GM12878 (cell line): ENCODE measurements around the gene C1QTNF12. TPM values are rescaled to one million over a fixed set of nuclear protein-coding genes. Genes with fewer than 3 reads are reported as not detected.

Experiments used
- ATAC-seq: fragments of 200-7000 bp; cut with Tn5 transposase; 3 replicates; pipeline ENCODE4 v1.9.1; 2020; ENCODE audit warnings: mild to moderate bottlenecking, moderate library complexity
- BruUV-seq: library from RNA; stranded (reverse); fragments of 400-500 nt; replicated peaks from 2 replicates; lab custom pipeline; 2021; lab: Mats Ljungman, UMichigan
- CTCF ChIA-PET: fragments of 300-600 bp; sonication (Branson Sonifier 250); formaldehyde crosslinking; extraction: SDS; loops from one replicate; lab custom pipeline; 2021; ENCODE audit warnings: inconsistent platforms; lab: Yijun Ruan, JAX
- POLR2A ChIA-PET: fragments of 350-600 bp; formaldehyde crosslinking; extraction: SDS; loops from one replicate; lab custom pipeline; 2021; ENCODE audit warnings: inconsistent platforms; lab: Charles Lee
- RAD21 ChIA-PET: fragments of 300-600 bp; sonication (Branson Sonifier 250); formaldehyde crosslinking; loops from one replicate; lab custom pipeline; 2023; ENCODE audit warnings: antibody characterized with exemption; ENCODE audit not compliant: unreplicated experiment; lab: Charles Lee
- SMC1A ChIA-PET: fragments of 300-600 bp; sonication (Branson Sonifier 250); formaldehyde crosslinking; loops from one replicate; lab custom pipeline; 2023; ENCODE audit not compliant: unreplicated experiment, uncharacterized antibody; lab: Charles Lee
- DNase-seq: peaks from one replicate; pipeline ENCODE4 v3.0.0-alpha.2; 2011; ENCODE audit warnings: low read depth, low spot score
- FAIRE-seq: peaks from 3 replicates; lab custom pipeline; 2011; peaks lifted over from hg19 to GRCh38; lab: Jason Lieb, UNC
- H2AFZ ChIP-seq: 2 replicates; pipeline ENCODE4 v1.6.0; 2011; ENCODE audit warnings: low read depth, low read length, control low read depth; ENCODE audit not compliant: control insufficient read depth
- H3K27ac ChIP-seq: 2 replicates; pipeline ENCODE4 v1.5.1; 2011; ENCODE audit warnings: control low read depth; ENCODE audit not compliant: control insufficient read depth, insufficient read depth
- H3K27me3 ChIP-seq, 2 experiments: replicated peaks in 1 of 2; 2 replicates each; pipeline versions ENCODE4 v1.6.0 to v1.6.1; 2011; ENCODE audit warnings: low read length in 1 of 2; ENCODE audit not compliant: control insufficient read depth in 2 of 2, insufficient read depth in 2 of 2
- H3K36me3 ChIP-seq, 2 experiments: 2 replicates each; pipeline ENCODE4 v1.5.1; 2011; ENCODE audit warnings: low read length in 1 of 2; ENCODE audit not compliant: control insufficient read depth in 2 of 2, insufficient read depth in 2 of 2
- H3K4me1 ChIP-seq: 2 replicates; pipeline ENCODE4 v1.6.1; 2011; ENCODE audit warnings: mild to moderate bottlenecking, low read length, moderate library complexity, mixed read lengths; ENCODE audit not compliant: control insufficient read depth, insufficient read depth
- H3K4me2 ChIP-seq: 2 replicates; pipeline ENCODE4 v1.6.0; 2011; ENCODE audit warnings: control low read depth; ENCODE audit not compliant: control insufficient read depth, insufficient read depth
- H3K4me3 ChIP-seq: fragments of 200-600 bp; sonication (generic); 2 replicates; pipeline ENCODE4 v1.5.1; 2016
- H3K79me2 ChIP-seq: 2 replicates; pipeline ENCODE4 v1.6.0; 2011; ENCODE audit warnings: low read length; ENCODE audit not compliant: control insufficient read depth, insufficient read depth
- H3K9ac ChIP-seq: 2 replicates; pipeline ENCODE4 v1.8.0; 2011; ENCODE audit warnings: low read length, control low read depth, mixed read lengths; ENCODE audit not compliant: control insufficient read depth, insufficient read depth
- H3K9me3 ChIP-seq: replicated peaks from 3 replicates; pipeline ENCODE4 v1.5.1; 2011; ENCODE audit warnings: mild to moderate bottlenecking, low read length; ENCODE audit not compliant: control insufficient read depth, insufficient read depth
- H4K20me1 ChIP-seq: 2 replicates; pipeline ENCODE4 v1.6.0; 2011; ENCODE audit not compliant: control insufficient read depth, insufficient read depth
- BMI1 ChIP-seq: fragments of 450-650 bp; IDR thresholded peaks from 2 replicates; pipeline ENCODE4 v1.6.1; 2016; ENCODE audit warnings: mild to moderate bottlenecking, moderate library complexity, borderline replicate concordance
- ELK1 ChIP-seq: IDR thresholded peaks from 2 replicates; pipeline ENCODE4 v1.6.1; 2012; ENCODE audit warnings: low read depth, low read length, improper control_type of control experiment
- HDAC6 ChIP-seq: fragments of 200-600 bp; sonication (generic); IDR thresholded peaks from one replicate; pipeline ENCODE4 v1.8.0; 2017; ENCODE audit warnings: antibody characterized with exemption; ENCODE audit not compliant: unreplicated experiment
- NFXL1 ChIP-seq: fragments of 450-650 bp; IDR thresholded peaks from 2 replicates; pipeline ENCODE4 v1.6.1; 2017; ENCODE audit warnings: antibody characterized with exemption, mild to moderate bottlenecking, borderline replicate concordance
- STAT1 ChIP-seq: fragments of 450-650 bp; conservative IDR thresholded peaks from 2 replicates; pipeline ENCODE4 v1.6.1; 2014; ENCODE audit warnings: antibody characterized with exemption, mild to moderate bottlenecking
- USF2 ChIP-seq: IDR thresholded peaks from 2 replicates; pipeline ENCODE4 v1.6.1; 2011; ENCODE audit warnings: low read depth, low read length, improper control_type of control experiment, borderline replicate concordance
- WGBS: methylation state at CpG from one replicate; pipeline ENCODE4 v1.1.6; 2016; ENCODE audit warnings: low lambda C conversion rate; ENCODE audit not compliant: insufficient replicate concordance, insufficient coverage; ENCODE audit errors: missing lambda C conversion rate; 5-methylcytosine and 5-hydroxymethylcytosine counted together
- in situ Hi-C: fragments of 300-500 bp; cut with MboI; formaldehyde crosslinking; loops from 9 replicates; pipeline ENCODE4 v1.14.3; 2018; ENCODE audit warnings: mixed read lengths
- intact Hi-C: fragments of 100-400 bp; cut with micrococcal nuclease; formaldehyde crosslinking; loops from one replicate; pipeline ENCODE4 v1.14.2; 2022; ENCODE audit not compliant: unreplicated experiment
- polyA plus RNA-seq, 11 experiments: library from polyadenylated mRNA; depleted of rRNA in 4 of 11; unstranded in 6 of 11; stranded (reverse) in 5 of 11; fragments of >200 nt; fragmentation: Nextera tagmentation in 4 of 11; fragmentation: Illumina TruSeq in 1 of 11; extraction: Ambion mirVana in 4 of 11; extraction: Trizol in 1 of 11; gene quantifications; 1 replicate in 1 of 11; 2 replicates in 10 of 11; pipeline versions ENCODE4 v1.2.1 to v1.2.3, GENCODE V29; 2011 to 2016; ENCODE audit warnings: inconsistent platforms in 2 of 11, missing spikeins in 2 of 11, low read depth in 1 of 11
- total RNA-seq, 4 experiments: library from RNA; depleted of rRNA in 3 of 4; stranded (reverse); fragments of >200 nt in 3 of 4; fragmentation: Illumina TruSeq in 1 of 4; extraction: Trizol in 1 of 4; gene quantifications; 2 replicates each; pipeline versions ENCODE4 v1.2.1 to v1.2.3, GENCODE V29; 2013 to 2021

Gene C1QTNF12
- total and polyA plus RNA-seq, 10 of the 15 experiments (the other 5 are each of a cell fraction or from before 2014, with no cell fraction given) = 0.17 to 1.0 (median 0.31) TPM; not detected in 5

DNA sequence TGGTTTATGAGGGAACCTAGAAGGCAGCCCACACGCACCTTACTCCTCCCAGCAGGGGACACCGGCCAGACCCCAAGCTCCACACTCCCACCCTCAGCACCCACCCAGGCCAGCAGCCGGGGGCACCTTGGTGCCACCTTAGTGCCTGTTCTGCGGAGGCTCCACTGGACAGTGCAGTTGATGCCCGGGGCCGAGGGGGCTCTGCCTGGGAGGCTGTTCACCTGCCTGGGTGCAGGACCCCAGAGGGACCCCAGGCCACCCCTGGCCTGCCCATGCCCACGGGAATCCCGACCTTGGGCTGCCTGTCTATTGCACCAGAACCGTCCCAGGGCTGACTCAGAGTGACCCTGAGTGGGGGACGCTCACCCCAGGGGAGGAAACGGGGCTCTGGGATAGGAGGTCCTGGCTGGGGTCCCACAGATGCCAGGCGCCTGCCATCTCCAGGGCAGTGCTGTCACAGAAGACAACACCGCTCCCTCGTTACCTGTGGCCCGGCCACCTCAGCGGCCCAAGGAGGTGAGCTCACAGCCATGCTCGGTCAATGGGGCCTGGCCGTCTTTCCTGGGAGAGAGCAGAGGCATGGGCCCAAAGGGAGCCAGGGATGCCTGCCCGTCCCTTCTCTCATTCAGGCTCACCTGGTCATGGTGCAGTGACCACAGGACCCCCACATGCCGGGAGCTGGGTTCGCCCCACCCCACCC lies 34.4 kb upstream of the C1QTNF12 start:
- in situ Hi-C loops = no loop called here
- CTCF ChIA-PET = interaction anchor here (0.6 to 1.0 kb wide), 2 partner anchors 11 to 248 kb away, joined by 3 read pairs; no protein-coding TSS in a partner anchor
- no peak overlapping the region for H2AFZ ChIP-seq
- no peak overlapping the region for H3K4me2 ChIP-seq
- no peak overlapping the region for H3K9ac ChIP-seq
- H4K20me1 ChIP-seq = no peaks in the 10 kb centered on the region
- RAD21 ChIA-PET = no interaction called here
- TF ChIP-seq BMI1 = no peak
- TF ChIP-seq ELK1 = no peak
- no peak for TF ChIP-seq USF2
- no peak for TF ChIP-seq STAT1
- TF ChIP-seq HDAC6 = no peak
- no peak for TF ChIP-seq NFXL1
- 46% methylated on average over 19 of the region's 21 CpGs for WGBS
- DNase-seq (no peak), FAIRE-seq (no peak), ATAC-seq (no peak)
- intact Hi-C loops = no loop called here
- H3K4me1 ChIP-seq = no peaks in the 10 kb centered on the region
- H3K79me2 ChIP-seq = no peaks in the 10 kb centered on the region
- BruUV-seq = no TSS peak
- no peak overlapping the region for H3K4me3 ChIP-seq
- no peaks in the 10 kb centered on the region for H3K27me3 ChIP-seq
- no peaks in the 10 kb centered on the region for H3K9me3 ChIP-seq
- POLR2A ChIA-PET = no interaction called here
- SMC1A ChIA-PET = no interaction called here
- H3K36me3 ChIP-seq = no peaks in the 10 kb centered on the region
- no peak overlapping the region for H3K27ac ChIP-seq
